NT2/D1 (cell line): ENCODE results near the gene FLNC.

Source experiments
- SUZ12 ChIP-seq: IDR thresholded peaks from 2 replicates; pipeline ENCODE4 v1.6.1; 2011; ENCODE audit not compliant: insufficient read length, insufficient read depth; ENCODE audit errors: extremely low read depth
- YY1 ChIP-seq: IDR thresholded peaks from 2 replicates; pipeline ENCODE4 v1.6.1; 2011; ENCODE audit not compliant: insufficient read length, insufficient read depth
- ZNF274 ChIP-seq: IDR thresholded peaks from 2 replicates; pipeline ENCODE4 v1.6.1; 2011; ENCODE audit warnings: mild to moderate bottlenecking, low read depth, low read length

GRCh38 chr7:128849156-128849515 is 18.9 kb downstream of the FLNC start:
- TF ChIP-seq YY1 (no peak), ZNF274 (no peak), SUZ12 (no peak)
